GM18951 (cell line): ENCODE data around the gene CD48.

Experiments used
- POLR2A ChIP-seq: IDR thresholded peaks from 4 replicates; pipeline ENCODE4 v1.6.1; 2011; ENCODE audit warnings: mild to moderate bottlenecking; ENCODE audit not compliant: insufficient read length, insufficient read depth; ENCODE audit errors: extremely low read depth
- in situ Hi-C: fragments of 300-500 bp; cut with MboI; formaldehyde crosslinking; loops from one replicate; pipeline ENCODE4 v1.12.0; 2022; ENCODE audit warnings: low sequenced_read_pairs, mixed read lengths, inconsistent platforms; ENCODE audit not compliant: unreplicated experiment

The CD48 gene

GRCh38 chr1:160633330-160633903 lies 78.2 kb downstream of the CD48 start:
- in situ Hi-C loops, result no loop called here
- TF ChIP-seq POLR2A, result peak; percentile 51

- in situ Hi-C loops, result no loop called here
- TF ChIP-seq POLR2A, result peak; percentile 47
Measured at GRCh38 chr1:160631983-160632625, 79.5 kb downstream of the CD48 start.

GRCh38 chr1:160630523-160631451 lies 80.8 kb downstream of the CD48 start:
- in situ Hi-C loops, result no loop called here
- peak; percentile 33 for TF ChIP-seq POLR2A

- TF ChIP-seq POLR2A, result peak; percentile 6
- in situ Hi-C loops, result no loop called here
Measured at GRCh38 chr1:160629286-160630210, 82.1 kb downstream of the CD48 start.

GRCh38 chr1:160628799-160629263 lies 82.8 kb downstream of the CD48 start:
- TF ChIP-seq POLR2A, result peak; percentile 48
- in situ Hi-C loops, result no loop called here
